ENCODE results near the gene ADGB.

- TF ChIP-seq CTCF (IDR thresholded peaks at IDR 0.05) = no peak
- TF ChIP-seq POLR2A (IDR thresholded peaks at IDR 0.05) = no peak
Measured at GRCh38 chr6:146864885-146865284, 266.1 kb downstream of the ADGB start.
